Measurements from ENCODE around the gene DOCK4.

The DOCK4 gene

GRCh38 chr7:112070674-112071256 lies 135.4 kb downstream of the DOCK4 start:
- DNase-seq = no peak

GRCh38 chr7:112069879-112070321 lies 136.3 kb downstream of the DOCK4 start:
- DNase-seq = no peak

GRCh38 chr7:112068967-112069366 lies 137.2 kb downstream of the DOCK4 start:
- no peak for DNase-seq

GRCh38 chr7:112067632-112068540 lies 138.3 kb downstream of the DOCK4 start:
- DNase-seq = no peak

- DNase-seq = no peak
Measured at GRCh38 chr7:112067200-112067599, 139.0 kb downstream of the DOCK4 start.

- no peak for DNase-seq
Measured at GRCh38 chr7:112065758-112066157, 140.4 kb downstream of the DOCK4 start.

- no peak for DNase-seq
Measured at GRCh38 chr7:112064627-112065385, 141.4 kb downstream of the DOCK4 start.

GRCh38 chr7:112063974-112064373 lies 142.2 kb downstream of the DOCK4 start:
- DNase-seq = no peak

- no peak for DNase-seq
Measured at GRCh38 chr7:112061051-112061450, 145.1 kb downstream of the DOCK4 start.

- DNase-seq = no peak
Measured at GRCh38 chr7:112060625-112061024, 145.6 kb downstream of the DOCK4 start.

- DNase-seq = no peak
Measured at GRCh38 chr7:112059675-112060074, 146.5 kb downstream of the DOCK4 start.

GRCh38 chr7:112058686-112059085 lies 147.5 kb downstream of the DOCK4 start:
- DNase-seq = no peak

GRCh38 chr7:112056409-112056808 lies 149.8 kb downstream of the DOCK4 start:
- no peak for DNase-seq

- no peak for DNase-seq
Measured at GRCh38 chr7:112053737-112054069, 152.5 kb downstream of the DOCK4 start.

- no peak for DNase-seq
Measured at GRCh38 chr7:112052993-112053736, 153.0 kb downstream of the DOCK4 start.

- DNase-seq = no peak
Measured at GRCh38 chr7:112052498-112052897, 153.7 kb downstream of the DOCK4 start.

- DNase-seq = no peak
Measured at GRCh38 chr7:112050250-112050881, 155.8 kb downstream of the DOCK4 start.

GRCh38 chr7:112049555-112050249 lies 156.5 kb downstream of the DOCK4 start:
- DNase-seq = no peak

GRCh38 chr7:112047421-112047820 lies 158.8 kb downstream of the DOCK4 start:
- DNase-seq = no peak

GRCh38 chr7:112045222-112045621 lies 161.0 kb downstream of the DOCK4 start:
- DNase-seq = no peak

GRCh38 chr7:112042631-112043030 lies 163.6 kb downstream of the DOCK4 start:
- DNase-seq = no peak

- no peak for DNase-seq
Measured at GRCh38 chr7:112038353-112038752, 167.8 kb downstream of the DOCK4 start.
